ENCODE results near the gene KRABD2.
"Not testable (repeated sequence)": the region's sequence is repeated elsewhere in the genome, so short reads cannot be mapped to it uniquely, and the experiment has no call there.

The KRABD2 gene

GRCh38 chr17:8393470-8394231, 17.1 kb upstream of the KRABD2 start:
- DNase-seq (ENCODE audit: insufficient read length, low spot score) (no peak), FAIRE-seq (peak; percentile 40)

- DNase-seq (ENCODE audit: insufficient read length, low spot score): no peak
- no peak for FAIRE-seq
Measured at GRCh38 chr17:8392674-8393469, 16.4 kb upstream of the KRABD2 start.

- DNase-seq (ENCODE audit: insufficient read length, low spot score) (no peak), FAIRE-seq (no peak)
Measured at GRCh38 chr17:8392274-8392673, 15.8 kb upstream of the KRABD2 start.

- FAIRE-seq (peak; percentile 83), DNase-seq (ENCODE audit: insufficient read length, low spot score) (peak; percentile 38)
Measured at GRCh38 chr17:8391711-8392110, 15.2 kb upstream of the KRABD2 start.

- FAIRE-seq (no peak), DNase-seq (ENCODE audit: insufficient read length, low spot score) (no peak)
Measured at GRCh38 chr17:8387914-8388651, 11.6 kb upstream of the KRABD2 start.

- FAIRE-seq (no peak), DNase-seq (ENCODE audit: insufficient read length, low spot score) (no peak)
Measured at GRCh38 chr17:8386841-8387240, 10.3 kb upstream of the KRABD2 start.

GRCh38 chr17:8384801-8385378, 8.4 kb upstream of the KRABD2 start:
- no peak for FAIRE-seq
- peak; percentile 76 for DNase-seq (ENCODE audit: insufficient read length, low spot score)

GRCh38 chr17:8383143-8383822, 6.8 kb upstream of the KRABD2 start, which contains the start of gene RPL26:
TSS of gene RPL26 (minus strand) at chr17:8383193. CDS start at chr17:8382310, 883 bp downstream.
- FAIRE-seq (peak; percentile 84), DNase-seq (ENCODE audit: insufficient read length, low spot score) (peak; percentile 95)

GRCh38 chr17:8382880-8383142, 6.3 kb upstream of the KRABD2 start:
- FAIRE-seq (no peak), DNase-seq (ENCODE audit: insufficient read length, low spot score) (no peak)

- peak; percentile 13 for FAIRE-seq
Measured at GRCh38 chr17:8382052-8382879, 5.8 kb upstream of the KRABD2 start.

GRCh38 chr17:8380049-8380448, 3.5 kb upstream of the KRABD2 start:
- no peak for FAIRE-seq
- no peak for DNase-seq (ENCODE audit: insufficient read length, low spot score)

More at GRCh38 chr17:8382052-8382879, 5.8 kb upstream of the KRABD2 start:
- DNase-seq (ENCODE audit: insufficient read length, low spot score): no peak

- not testable (repeated sequence) for DNase-seq (ENCODE audit: insufficient read length, low spot score); FAIRE-seq
Measured at GRCh38 chr17:8378117-8378516, 1.6 kb upstream of the KRABD2 start.

GRCh38 chr17:8377422-8377821, 918 bp upstream of the KRABD2 start:
- FAIRE-seq (no peak), DNase-seq (ENCODE audit: insufficient read length, low spot score) (no peak)

- FAIRE-seq (no peak), DNase-seq (ENCODE audit: insufficient read length, low spot score) (no peak)
Measured at GRCh38 chr17:8375738-8376259, 705 bp downstream of the KRABD2 start.

GRCh38 chr17:8373856-8374255, 2.6 kb downstream of the KRABD2 start:
- not testable (repeated sequence) for DNase-seq (ENCODE audit: insufficient read length, low spot score); FAIRE-seq

GRCh38 chr17:8372422-8372821, 4.1 kb downstream of the KRABD2 start:
- FAIRE-seq: no peak

GRCh38 chr17:8371786-8372185, 4.7 kb downstream of the KRABD2 start:
- DNase-seq (ENCODE audit: insufficient read length, low spot score): no peak
- FAIRE-seq: no peak

More at GRCh38 chr17:8372422-8372821, 4.1 kb downstream of the KRABD2 start:
- DNase-seq (ENCODE audit: insufficient read length, low spot score): no peak

- FAIRE-seq (no peak), DNase-seq (ENCODE audit: insufficient read length, low spot score) (no peak)
Measured at GRCh38 chr17:8369944-8370343, 6.6 kb downstream of the KRABD2 start.

- no peak for FAIRE-seq
- no peak for DNase-seq (ENCODE audit: insufficient read length, low spot score)
Measured at GRCh38 chr17:8368193-8368592, 8.3 kb downstream of the KRABD2 start.

All from HTR-8/SVneo (cell line).